HG02678 (cell line): Measurements from ENCODE around the gene C5orf52.
A peak's percentile ranks its signal among the peaks of the same experiment; 100 is the strongest.
"Not testable (repeated sequence)": the region's sequence is repeated elsewhere in the genome, so short reads cannot be mapped to it uniquely, and the experiment has no call there.

Experiments used
- ATAC-seq: cut with Tn5 transposase; IDR thresholded peaks from one replicate; pipeline ENCODE4 v1.9.1; 2021; ENCODE audit warnings: mild to moderate bottlenecking, moderate library complexity; ENCODE audit not compliant: unreplicated experiment

The C5orf52 gene

DNA sequence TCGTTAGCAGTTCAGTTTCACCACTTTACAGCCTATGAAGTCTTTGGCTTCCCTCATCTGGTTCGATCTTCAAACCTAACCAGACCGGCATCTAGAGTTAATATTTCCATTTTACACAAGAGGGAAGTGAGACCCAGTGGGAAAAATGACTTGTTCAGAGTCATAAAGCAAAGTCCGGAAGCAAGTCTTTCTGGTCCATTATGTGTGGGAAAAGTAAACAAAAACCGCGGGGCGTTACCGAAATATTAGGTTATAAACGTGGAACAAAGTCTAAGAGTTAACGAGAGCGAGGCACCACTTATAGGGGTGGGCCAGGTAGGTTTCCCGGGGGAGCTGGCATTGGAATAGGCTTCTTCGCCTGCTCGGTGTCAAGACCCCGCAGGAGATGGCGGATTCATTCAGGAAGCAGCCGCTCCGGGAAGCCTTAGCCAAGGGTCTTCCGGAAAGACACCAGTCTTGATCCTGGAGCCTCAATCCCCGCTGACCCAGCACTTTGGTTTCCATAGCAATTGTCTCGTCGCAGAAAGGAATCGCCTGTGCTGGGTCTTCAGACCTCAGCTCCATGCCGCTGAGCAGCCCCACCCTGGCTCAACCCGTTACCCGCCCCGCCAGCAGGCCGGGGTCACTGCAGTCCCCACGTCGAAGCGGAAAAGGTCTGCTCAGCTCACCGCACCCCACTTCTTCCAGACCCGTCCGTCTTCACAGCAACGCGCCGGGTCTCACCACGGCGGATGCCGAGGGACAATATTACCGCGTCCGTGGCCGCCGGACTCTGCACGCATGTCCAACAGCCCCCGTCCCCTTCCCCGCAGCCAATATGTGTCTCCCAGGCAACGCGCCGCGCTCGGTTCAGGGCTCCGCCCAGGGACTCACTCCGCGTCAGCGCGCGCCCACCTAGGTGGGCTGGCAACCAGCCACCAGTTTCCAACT lies at the start of gene C5orf52:
Gene C5orf52 (plus strand): TSS at position 872 of the 930 bp plus-strand sequence. CDS start 82 bp downstream, outside the sequence.
- ATAC-seq, result no peak

DNA sequence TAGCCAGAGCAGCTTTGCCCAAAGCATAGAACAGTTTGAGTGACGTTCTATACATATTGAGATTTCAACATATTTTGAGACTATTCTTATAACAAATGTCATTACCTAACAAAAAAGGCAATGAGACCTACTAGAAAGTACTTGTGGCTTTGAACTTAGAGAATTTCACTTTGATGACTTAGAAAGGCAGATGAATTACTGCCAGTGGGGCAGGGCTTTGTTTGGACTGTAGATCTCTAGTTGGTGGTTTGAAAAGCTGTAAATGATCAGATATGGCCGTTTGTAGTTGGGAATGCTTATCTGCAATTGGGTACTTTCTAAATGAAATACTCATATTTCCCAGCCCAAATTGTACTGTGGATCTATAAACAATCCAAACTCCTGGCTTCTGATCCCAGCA lies 47.2 kb upstream of the C5orf52 start:
- ATAC-seq, result no peak

DNA sequence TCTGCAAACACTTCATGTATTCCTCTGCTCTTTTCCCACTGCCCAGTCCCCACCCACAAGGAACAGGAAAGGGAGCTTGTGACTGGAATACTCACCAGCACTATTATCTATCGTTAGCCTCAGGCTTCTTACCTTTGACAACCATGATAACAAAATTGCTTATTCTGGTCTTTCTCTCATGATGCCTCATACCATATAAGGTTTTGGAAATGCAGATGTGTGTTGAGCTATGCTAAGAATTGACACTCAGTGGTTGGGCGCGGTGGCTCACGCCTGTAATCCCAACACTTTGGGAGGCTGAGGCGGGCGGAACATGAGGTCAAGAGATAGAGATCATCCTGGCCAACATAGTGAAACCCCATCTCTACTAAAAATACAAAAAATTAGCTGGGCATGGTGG lies 44.5 kb upstream of the C5orf52 start:
- ATAC-seq, result no peak

DNA sequence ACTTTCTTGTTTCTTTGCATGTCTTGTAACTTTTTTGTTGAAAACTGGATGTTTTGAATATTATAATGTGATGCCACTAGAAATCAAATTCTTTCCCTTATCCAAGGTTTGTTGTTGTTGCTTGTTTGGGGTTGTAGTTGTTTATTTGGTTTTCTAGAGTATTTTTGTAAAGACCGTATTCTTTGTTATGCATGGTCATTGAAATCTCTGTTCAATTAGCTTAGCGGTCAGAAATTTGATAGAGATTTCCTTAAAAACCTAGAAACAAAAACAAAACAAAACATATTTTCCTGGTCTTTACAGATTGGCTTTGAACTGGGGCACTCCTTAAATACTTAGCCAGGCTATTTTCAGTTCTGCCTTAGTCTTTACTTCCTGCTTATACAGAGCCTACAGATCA lies 41.0 kb upstream of the C5orf52 start:
- ATAC-seq, result no peak

DNA sequence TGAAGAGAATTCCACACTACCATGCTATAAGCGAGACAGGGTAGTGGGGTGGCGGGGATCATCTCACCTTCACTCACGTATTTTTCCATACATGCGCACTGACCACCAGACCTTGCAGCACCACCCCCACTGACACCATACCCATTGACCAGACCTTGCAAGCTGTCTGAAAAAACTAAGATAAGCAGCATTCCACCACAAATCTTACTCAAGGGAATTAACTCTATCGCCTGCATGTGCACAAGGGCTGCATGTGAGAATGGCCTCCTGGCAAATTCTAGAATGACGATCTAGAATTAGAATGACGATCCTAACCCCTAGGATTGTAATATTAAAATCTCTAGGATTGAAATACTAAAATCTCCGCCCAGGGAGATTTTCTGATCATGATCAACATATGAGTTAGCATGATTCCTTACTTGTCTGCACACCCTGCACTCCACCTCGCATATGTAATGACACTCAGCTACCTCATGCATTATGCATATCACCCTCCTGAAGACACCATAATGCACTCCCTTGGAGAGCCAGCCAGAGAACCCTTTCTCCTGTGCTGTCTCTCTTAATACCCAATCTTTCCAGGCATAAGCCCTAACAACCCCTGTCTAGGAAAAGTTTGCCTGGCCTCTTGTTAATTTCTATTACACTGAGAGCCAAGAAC lies 30.8 kb upstream of the C5orf52 start:
- ATAC-seq, result no peak

DNA sequence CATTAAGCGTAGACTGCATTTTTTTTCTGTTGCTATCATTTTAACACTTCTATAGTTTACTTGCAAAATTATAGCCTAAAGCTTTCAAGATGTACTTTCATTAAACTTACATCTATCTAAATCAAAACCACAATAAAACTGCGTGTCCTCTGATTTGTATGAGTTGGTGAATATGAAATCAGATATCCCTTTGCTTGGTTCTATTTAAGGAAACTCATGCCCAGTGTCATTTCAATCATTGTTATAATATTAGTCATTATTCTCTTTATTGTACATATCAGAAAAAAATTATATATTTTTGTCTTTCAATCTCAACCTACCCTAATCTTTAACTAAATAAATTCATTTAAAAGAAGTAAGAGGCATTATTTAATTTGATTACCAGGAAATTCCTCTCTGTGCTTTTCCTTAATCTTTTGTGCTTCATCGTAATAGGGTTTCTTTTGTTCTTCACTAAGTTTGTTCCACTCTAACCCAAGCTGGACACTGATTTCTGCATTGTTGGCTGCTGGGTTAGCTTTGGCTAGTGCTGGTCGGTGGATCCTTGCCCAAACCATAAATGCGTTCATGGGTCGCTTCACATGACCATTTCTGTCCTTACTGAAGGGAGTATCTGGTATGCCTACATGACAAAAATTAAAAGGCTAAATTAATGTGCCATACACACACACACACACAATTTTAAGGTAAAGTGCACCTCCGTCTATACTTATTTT lies 22.9 kb upstream of the C5orf52 start:
- ATAC-seq, result no peak

DNA sequence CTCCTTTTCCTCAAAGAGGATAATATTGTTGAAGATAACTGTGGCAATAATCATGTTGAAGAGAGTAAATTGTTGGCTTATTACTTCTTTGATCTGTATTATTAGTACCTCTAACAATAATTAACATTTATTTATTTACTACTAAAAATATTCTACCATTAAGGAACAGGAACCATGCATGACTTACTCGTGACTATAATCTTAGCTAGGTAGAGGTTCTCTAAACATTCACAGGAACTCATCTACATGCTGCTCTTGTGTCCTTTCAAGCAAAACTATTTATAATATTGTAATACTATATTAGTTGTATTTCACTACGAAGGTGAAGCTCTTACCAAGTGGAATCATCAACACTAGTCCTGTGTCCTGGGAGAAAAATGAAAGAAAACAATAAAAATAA lies 22.2 kb upstream of the C5orf52 start:
- ATAC-seq, result no peak

DNA sequence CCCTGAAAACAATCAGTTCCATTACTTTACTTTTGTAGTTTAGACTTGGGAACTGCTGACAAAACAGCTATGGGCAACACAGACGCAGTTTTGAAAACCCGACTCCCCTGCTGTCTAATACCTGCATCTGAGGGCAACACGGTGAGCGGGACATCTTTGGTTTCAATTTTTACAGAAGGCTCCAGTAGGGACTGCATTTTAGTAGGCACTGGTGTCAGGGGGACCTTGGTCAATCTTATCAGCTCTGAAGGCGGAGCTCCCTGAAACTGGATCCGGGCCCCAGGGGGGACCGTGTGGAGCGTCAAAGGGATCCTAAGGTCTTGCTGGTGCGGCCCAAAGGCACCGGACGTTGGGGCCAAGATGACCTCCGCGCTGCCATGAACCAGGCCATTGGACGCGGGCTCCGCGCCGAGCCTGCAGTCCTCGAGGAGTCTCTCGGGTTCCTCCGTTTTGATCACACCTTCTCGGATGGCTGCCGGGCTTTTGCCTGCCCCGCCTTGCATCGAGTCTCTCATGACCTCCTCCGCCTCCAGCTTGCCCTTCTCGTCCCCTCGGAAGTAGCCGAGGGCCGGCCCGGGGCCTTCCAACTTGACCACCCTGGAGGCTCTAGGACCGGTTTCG lies 20.2 kb upstream of the C5orf52 start:
- ATAC-seq, result no peak

DNA sequence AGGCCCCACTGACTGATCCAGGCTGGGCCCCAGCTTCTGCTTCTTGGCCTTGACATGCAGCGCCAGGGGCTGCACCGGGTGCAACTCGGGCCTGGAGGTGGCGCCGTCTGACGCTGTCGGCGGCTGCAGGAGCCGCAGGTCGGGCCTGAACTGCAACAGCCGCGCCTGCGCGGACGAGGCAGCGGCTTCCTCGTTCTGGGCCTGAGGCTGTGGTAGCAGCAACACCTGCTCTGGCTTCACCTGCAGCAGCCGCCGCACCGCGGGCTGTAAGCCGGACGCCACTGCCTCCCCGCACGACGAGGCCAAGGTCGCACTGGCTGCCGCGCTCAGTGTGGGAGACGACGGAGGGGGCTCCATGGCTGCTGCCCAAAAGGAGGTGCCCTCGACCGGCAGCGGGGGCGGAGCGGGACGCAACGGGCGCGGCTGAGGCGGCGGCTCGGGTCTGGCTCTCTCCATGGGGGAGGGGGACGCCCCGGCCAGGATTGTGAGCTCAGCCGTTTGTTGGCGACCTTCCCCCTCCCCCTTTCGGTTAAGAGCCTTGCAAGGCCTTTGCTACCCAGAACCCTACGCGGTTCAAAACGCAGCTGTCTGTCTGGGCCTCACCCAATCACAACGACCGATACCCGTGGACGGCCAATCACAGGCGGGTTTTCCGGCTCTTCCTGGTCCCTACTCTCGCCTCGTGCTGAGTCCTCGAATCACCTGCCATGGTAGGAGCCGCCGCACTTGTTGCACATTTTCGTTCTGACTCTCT lies 19.5 kb upstream of the C5orf52 start:
- peak; percentile 95 for ATAC-seq

DNA sequence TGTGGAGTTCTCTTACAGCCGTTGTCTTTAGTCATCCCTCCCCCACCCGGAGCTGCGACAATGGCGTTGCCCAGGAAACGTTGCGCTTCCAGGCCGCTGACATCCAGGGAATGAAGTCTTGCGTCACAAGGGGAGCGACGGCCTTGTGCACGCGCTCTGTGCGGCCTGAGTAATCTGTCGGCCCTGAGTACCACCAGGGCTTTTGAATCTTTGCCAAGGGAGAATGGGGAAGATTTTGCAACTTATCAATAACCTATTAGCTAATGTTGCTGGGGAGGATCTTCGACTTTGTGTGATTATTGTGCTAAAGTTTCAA lies 19.0 kb upstream of the C5orf52 start, which contains the start of gene SOX30:
Gene SOX30 (minus strand): TSS at position 62 of the 316 bp plus-strand sequence. CDS start 360 bp downstream, outside the sequence.
- no peak for ATAC-seq

DNA sequence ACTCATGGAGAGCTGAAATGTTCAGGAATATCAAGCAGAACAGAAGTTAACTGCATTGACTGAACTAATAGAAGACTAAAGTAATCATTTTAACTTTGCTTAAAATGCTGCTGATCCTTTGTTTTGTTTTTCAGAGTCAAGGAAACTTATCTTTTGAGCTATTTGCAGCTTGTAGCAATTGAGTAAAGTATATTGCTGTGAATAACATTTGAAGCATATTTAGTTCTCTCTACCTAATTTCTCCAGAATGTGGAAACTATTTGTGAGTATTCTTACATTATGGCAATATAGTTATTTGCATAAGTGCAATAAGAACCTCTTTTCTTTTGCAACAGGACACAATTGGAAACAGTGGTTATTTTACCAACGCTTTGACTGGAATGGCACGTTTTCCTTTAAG lies 13.8 kb upstream of the C5orf52 start:
- ATAC-seq, result no peak

DNA sequence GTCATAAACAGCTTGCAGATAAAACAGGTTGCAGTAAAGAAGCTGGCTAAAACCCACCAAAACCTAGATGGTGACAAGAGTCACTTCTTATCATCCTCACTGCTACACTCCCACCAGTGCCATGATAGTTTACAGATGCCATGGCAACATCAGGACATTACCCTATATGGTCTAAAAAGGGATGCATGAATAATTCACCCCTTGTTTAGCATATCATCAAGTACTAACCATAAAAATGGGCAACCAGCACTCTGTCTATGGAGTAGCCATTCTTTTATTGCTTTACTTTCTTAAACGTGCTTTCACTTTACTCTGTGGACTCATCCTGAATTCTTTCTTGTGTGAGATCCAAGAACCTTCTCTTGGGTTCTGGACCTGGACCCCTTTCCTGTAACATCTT lies 12.4 kb upstream of the C5orf52 start:
- no peak for ATAC-seq

DNA sequence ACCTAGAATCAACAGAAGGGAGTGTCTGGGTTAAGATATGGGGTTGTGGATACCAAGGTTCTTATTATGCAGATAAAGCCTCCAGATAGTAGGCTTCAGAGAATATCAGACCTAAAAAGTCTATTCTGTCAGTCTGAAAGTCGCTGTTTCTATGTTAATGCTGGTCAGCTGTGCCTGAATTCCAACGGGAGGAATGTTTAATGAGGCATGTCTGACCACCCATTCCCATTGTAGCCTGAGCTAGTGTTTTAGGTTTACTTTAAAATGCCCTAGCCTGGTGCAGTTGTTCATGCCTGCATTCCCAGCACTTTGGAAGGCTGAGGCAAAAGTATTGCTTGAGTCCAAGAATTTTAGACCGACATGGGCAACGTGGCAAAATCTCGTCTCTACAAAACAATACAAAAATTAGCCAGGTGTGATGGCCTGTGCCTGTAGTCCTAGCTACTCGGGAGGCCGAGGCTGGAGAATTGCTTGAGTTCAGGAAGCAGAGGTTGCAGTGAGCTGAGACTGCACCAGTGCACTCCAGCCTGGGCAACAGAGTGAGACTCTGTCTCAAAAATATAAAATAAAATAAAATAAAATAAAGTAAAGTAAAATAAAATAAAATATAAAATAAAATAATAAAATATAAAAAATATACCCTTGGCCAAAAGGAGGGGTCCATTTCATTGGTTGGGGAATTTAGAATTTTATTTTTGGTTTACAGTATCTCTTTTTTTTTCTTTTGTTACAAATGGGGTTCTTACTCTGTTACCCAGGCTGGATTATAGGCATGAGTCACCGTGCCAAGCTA lies 11.3 kb upstream of the C5orf52 start:
- no peak for ATAC-seq

DNA sequence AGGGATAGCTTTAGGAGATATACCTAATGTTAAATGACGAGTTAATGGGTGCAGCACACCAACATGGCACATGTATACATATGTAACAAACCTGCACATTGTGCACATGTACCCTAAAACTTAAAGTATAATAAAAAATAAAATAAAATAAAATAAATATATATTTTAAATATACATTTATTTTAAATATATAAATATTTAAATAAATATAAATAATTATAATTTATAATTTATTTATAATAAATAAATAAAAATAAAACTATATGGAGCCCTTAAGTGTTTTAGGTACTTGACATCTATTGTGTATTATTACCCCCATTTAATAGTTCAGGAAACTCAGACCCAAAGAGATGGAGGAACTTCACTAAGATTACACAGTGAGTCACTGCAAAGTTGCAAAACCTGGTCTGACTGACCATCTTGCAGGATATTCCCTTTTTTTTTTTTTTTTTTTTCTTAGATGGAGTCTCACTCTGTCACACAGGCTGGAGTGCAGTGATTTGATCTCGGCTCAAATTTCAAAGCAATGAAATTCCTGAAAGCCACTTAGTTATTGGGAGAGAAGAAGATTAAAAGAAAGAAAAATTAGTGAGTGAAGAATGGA lies 5.8 kb upstream of the C5orf52 start:
- no peak for ATAC-seq

DNA sequence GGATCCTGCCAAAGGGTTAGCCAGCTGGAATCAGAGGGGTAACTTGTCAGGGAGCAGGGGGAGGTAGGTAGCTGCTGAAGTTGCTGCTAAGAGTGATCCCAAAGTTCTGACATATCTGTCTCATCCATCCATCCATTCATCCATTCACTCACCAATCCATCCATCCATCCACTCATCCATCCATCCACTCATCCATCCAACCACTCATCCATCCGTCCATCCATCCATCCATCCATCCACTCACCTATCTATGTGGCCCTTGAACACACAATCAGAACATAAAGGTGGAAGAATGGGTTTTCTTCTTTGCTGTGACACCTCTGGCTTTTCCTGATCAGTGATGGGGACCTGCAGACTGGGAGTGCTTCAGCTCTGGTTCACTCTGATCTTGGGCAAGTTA lies 3.0 kb upstream of the C5orf52 start:
- no peak for ATAC-seq

DNA sequence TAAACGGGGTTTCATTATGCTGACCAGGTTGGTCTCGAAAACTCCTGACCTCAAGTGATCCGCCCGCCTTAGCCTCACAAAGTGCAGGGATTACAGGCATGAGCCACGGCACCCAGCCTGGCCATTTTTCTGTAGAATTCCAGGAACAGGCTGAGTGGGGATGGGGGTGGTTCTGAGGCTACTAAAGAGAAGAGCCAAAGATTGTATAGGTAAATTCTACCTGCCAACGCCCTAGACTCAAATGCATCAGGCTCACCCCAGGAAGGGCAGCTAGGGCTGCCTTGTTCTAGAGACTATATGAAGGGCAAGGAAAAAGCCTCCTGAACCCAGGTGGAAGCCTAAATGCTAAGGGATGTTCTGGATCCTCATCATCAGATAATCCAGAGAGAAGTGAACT lies 1.6 kb upstream of the C5orf52 start:
- no peak for ATAC-seq

DNA sequence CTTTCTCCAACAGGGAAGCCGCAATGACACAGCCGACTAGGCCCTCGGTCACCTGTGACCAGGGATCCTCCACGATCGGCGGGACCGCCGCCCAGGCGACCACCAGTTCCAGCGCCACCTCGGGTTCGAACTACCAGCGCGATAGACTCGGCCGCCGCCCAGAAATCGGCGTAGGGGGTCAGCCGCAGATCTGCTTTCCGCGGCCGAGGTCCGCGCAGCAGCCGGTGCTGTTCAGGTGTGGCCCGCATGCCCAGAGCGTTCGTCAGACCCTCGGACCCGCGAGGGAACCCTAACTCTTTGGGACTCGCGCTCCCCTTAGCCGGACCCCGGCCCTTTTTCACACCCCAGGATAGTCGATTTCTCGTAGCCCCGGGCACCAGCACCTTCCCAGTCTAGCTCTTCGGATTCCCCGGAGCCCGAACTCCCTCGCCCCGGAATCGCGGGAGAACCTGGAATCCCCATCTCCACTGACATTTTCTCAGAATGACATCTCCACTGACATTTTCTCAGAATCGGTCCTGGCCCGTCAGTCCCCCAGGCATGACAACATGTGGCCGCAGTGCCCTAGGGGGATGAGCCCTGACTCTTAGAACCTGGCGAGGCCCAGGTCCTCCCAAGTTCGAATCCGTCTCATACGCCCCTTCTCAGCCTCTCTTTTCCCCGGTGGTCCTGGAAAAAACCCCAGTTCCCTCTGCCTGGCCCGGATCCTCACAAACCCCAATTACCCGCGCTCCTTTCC lies 428 bp downstream of the C5orf52 start:
- ATAC-seq, result no peak

DNA sequence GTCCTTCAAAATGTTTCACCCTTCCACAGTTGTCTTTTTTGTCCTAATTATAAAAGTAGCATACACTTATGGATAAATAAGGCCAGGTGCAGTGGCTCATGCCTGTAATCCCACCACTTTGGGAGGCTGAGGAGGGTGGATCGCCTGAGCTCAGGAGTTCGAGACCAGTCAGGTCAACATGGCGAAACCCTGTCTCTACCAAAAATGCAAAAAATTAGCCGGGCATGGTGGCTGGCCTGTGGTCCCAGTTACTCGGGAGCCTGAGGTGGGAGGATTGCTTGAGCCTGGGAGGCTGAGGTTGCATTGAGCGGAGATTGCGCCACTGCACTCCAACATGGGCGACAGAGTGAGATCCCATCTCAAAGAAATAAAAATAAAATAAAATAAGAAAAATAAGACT lies 1.6 kb downstream of the C5orf52 start:
- ATAC-seq, result no peak

DNA sequence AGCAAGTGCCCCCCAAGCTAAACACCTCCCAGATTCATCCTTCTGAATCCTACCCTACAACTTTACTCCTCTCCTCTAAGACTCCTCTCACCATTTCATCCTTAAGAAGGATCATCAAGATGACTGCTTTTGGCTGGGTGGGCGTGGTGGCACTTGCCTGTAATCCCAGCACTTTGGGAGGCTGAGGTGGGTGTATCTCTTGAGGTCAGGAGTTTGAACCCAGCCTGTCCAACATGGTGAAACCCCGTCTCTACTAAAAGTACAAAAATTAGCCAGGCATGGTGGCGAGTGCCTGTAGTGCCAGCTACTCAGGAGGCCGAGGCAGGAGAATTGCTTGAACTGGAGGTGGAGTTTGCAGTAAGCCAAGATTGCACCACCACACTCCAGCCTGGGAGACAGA lies 3.0 kb downstream of the C5orf52 start:
- ATAC-seq, result not testable (repeated sequence)
